Lower lobe of right lung (tissue), 2 donors: ENCODE data around the gene CUX1. TPM values are rescaled to one million over a fixed set of nuclear protein-coding genes. Genes with fewer than 3 reads are reported as not detected.

ENCODE experiments used
- ATAC-seq, 2 donors: fragments of 200-7000 bp; cut with Tn5 transposase; one replicate each; pipeline ENCODE4 v1.9.1; 2020 to 2022; ENCODE audit warnings: mild to moderate bottlenecking in 2 of 2, moderate library complexity in 2 of 2
- DNase-seq: peaks from one replicate; pipeline ENCODE4 v3.0.0-alpha.2; 2020
- H3K27ac ChIP-seq: fragments of 200-600 bp; one replicate; pipeline ENCODE4 v1.8.0; 2022
- H3K27me3 ChIP-seq: fragments of 200-600 bp; one replicate; pipeline ENCODE4 v1.8.0; 2022; ENCODE audit warnings: low read depth
- H3K36me3 ChIP-seq: fragments of 200-600 bp; one replicate; pipeline ENCODE4 v1.8.0; 2022; ENCODE audit warnings: mild to moderate bottlenecking
- H3K4me1 ChIP-seq: fragments of 200-600 bp; one replicate; pipeline ENCODE4 v1.8.0; 2022
- H3K4me3 ChIP-seq: fragments of 200-600 bp; one replicate; pipeline ENCODE4 v1.8.0; 2022; ENCODE audit warnings: mild to moderate bottlenecking
- H3K9me3 ChIP-seq: fragments of 200-600 bp; one replicate; pipeline ENCODE4 v1.8.0; 2022
- CTCF ChIP-seq: fragments of 200-600 bp; IDR thresholded peaks from one replicate; pipeline ENCODE4 v1.8.0; 2022; ENCODE audit warnings: antibody characterized with exemption, mild to moderate bottlenecking
- intact Hi-C: fragments of 100-400 bp; cut with DNase I; formaldehyde crosslinking; loops from one replicate; pipeline ENCODE4 v1.11.0; 2022
- total RNA-seq: library from RNA; stranded (reverse); fragmentation: NEBNext Ultra II Directional; extraction: Animal tissue kit (Norgen Biotek cat#: 25700); gene quantifications from one replicate; pipeline ENCODE4 v1.2.1, GENCODE V29; 2021
- donor health status: DM: no; HTN: yes; CAD: no; lungs with severe emphysema.

CUX1 gene
- total RNA-seq, 1 donor from 2014 or later: 118 TPM

GRCh38 chr7:101936611-101937231, 119.3 kb downstream of the CUX1 start:
- no peak for DNase-seq
- peak overlapping the region; percentile 34 for H3K4me3 ChIP-seq

GRCh38 chr7:101937717-101938514, 120.5 kb downstream of the CUX1 start:
- ATAC-seq: no peak

More at GRCh38 chr7:101936611-101937231, 119.3 kb downstream of the CUX1 start:
- Histone ChIP-seq H3K27me3 (no peaks in the 10 kb centered on the region), H3K27ac (peak overlapping the region; percentile 36), H3K36me3 (no peaks in the 10 kb centered on the region), H3K4me1 (peaks cover 38% of the 10 kb centered on the region), H3K9me3 (no peaks in the 10 kb centered on the region)
- intact Hi-C loops: no loop called here
- TF ChIP-seq CTCF: no peak
- ATAC-seq: peak; percentile 40 to 49

GRCh38 chr7:101939136-101939695, 121.8 kb downstream of the CUX1 start:
- no peaks in the 10 kb centered on the region for H3K36me3 ChIP-seq

More at GRCh38 chr7:101937717-101938514, 120.5 kb downstream of the CUX1 start:
- peaks cover 49% of the 10 kb centered on the region for H3K4me1 ChIP-seq
- no peaks in the 10 kb centered on the region for H3K9me3 ChIP-seq
- intact Hi-C loops: no loop called here
- DNase-seq: no peak
- no peak for TF ChIP-seq CTCF
- H3K4me3 ChIP-seq: no peak overlapping the region
- no peak overlapping the region for H3K27ac ChIP-seq
- H3K36me3 ChIP-seq: no peaks in the 10 kb centered on the region
- H3K27me3 ChIP-seq: no peaks in the 10 kb centered on the region

GRCh38 chr7:101940151-101940550, 122.7 kb downstream of the CUX1 start:
- H3K27ac ChIP-seq: no peak overlapping the region
- no peaks in the 10 kb centered on the region for H3K36me3 ChIP-seq
- intact Hi-C loops: no loop called here
- H3K4me3 ChIP-seq: no peak overlapping the region
- no peaks in the 10 kb centered on the region for H3K9me3 ChIP-seq
- peaks cover 41% of the 10 kb centered on the region for H3K4me1 ChIP-seq
- no peak for ATAC-seq
- no peaks in the 10 kb centered on the region for H3K27me3 ChIP-seq
- no peak for TF ChIP-seq CTCF
- no peak for DNase-seq

More at GRCh38 chr7:101939136-101939695, 121.8 kb downstream of the CUX1 start:
- intact Hi-C loops: no loop called here
- DNase-seq (no peak), ATAC-seq (no peak)
- Histone ChIP-seq H3K27ac (no peak overlapping the region), H3K27me3 (no peaks in the 10 kb centered on the region), H3K9me3 (no peaks in the 10 kb centered on the region), H3K4me1 (peaks cover 47% of the 10 kb centered on the region), H3K4me3 (no peak overlapping the region)
- TF ChIP-seq CTCF: no peak

GRCh38 chr7:101940830-101941229, 123.4 kb downstream of the CUX1 start:
- peak; percentile 60 to 66 for ATAC-seq
- DNase-seq: no peak
- intact Hi-C loops: no loop called here
- peaks cover 35% of the 10 kb centered on the region for H3K4me1 ChIP-seq
- H3K9me3 ChIP-seq: no peaks in the 10 kb centered on the region
- no peaks in the 10 kb centered on the region for H3K36me3 ChIP-seq
- H3K27ac ChIP-seq: no peak overlapping the region
- no peak for TF ChIP-seq CTCF
- H3K27me3 ChIP-seq: no peaks in the 10 kb centered on the region
- H3K4me3 ChIP-seq: no peak overlapping the region
